ENCODE measurements around the gene UBE2V1. TPM values are rescaled to one million over a fixed set of nuclear protein-coding genes. Genes with fewer than 3 reads are reported as not detected.

The UBE2V1 gene
- total and polyA plus RNA-seq, 2 of the 13 experiments (the other 11 are each of a cell fraction or from before 2014, with no cell fraction given), result 81.3 to 132 TPM

GRCh38 chr20:50115041-50115512 is 2.1 kb upstream of the UBE2V1 start (continued):
- TF ChIP-seq ZBTB2 (CRISPR knock-in tag; IDR thresholded peaks at IDR 0.05; ENCODE audit: low read depth), result no peak
- TF ChIP-seq MZF1 (CRISPR knock-in tag; IDR thresholded peaks at IDR 0.05; ENCODE audit: borderline replicate concordance), result peak; percentile 62; the same call in 1 of the 2 replicates
- no peak for TF ChIP-seq ZSCAN9 (CRISPR knock-in tag; IDR thresholded peaks at IDR 0.05; ENCODE audit: borderline replicate concordance)
- no peak for TF ChIP-seq ZNF766 (CRISPR knock-in tag; IDR thresholded peaks at IDR 0.05; ENCODE audit: borderline replicate concordance)
- no peak for TF ChIP-seq ETS1 (CRISPR knock-in tag; IDR thresholded peaks at IDR 0.05)
- no peak for TF ChIP-seq ZBTB39 (CRISPR knock-in tag; IDR thresholded peaks at IDR 0.05)
- TF ChIP-seq PHF5A (CRISPR knock-in tag; IDR thresholded peaks at IDR 0.05; ENCODE audit: low read depth, unreplicated experiment), result no peak
- TF ChIP-seq IRF2 (CRISPR knock-in tag; IDR thresholded peaks at IDR 0.05), result peak; percentile 13; the same call in 1 of the 2 replicates
- 0 out of 2 replicates have a peak, but pooled peaks have one; percentile 19 for TF ChIP-seq ZNF724P (CRISPR knock-in tag; IDR thresholded peaks at IDR 0.05; ENCODE audit: borderline replicate concordance)
- TF ChIP-seq ZNF383 (CRISPR knock-in tag; IDR thresholded peaks at IDR 0.05; ENCODE audit: borderline replicate concordance), result no peak
- TF ChIP-seq ZNF841 (CRISPR knock-in tag; IDR thresholded peaks at IDR 0.05; ENCODE audit: borderline replicate concordance), result no peak
- TF ChIP-seq ZBTB46 (CRISPR knock-in tag; IDR thresholded peaks at IDR 0.05; ENCODE audit: borderline replicate concordance), result no peak
- TF ChIP-seq TBP (CRISPR knock-in tag; IDR thresholded peaks at IDR 0.05), result 0 out of 2 replicates have a peak, but pooled peaks have one; percentile 20
- peak; percentile 60 for TF ChIP-seq ZEB1 (IDR thresholded peaks at IDR 0.05; ENCODE audit: insufficient replicate concordance, low read depth)
- peak; percentile 2; the same call in 1 of the 2 replicates for TF ChIP-seq HNF1B (CRISPR knock-in tag; IDR thresholded peaks at IDR 0.05)
- no peak for TF ChIP-seq DNMT3B (CRISPR knock-in tag; conservative IDR thresholded peaks at IDR 0.05)
- TF ChIP-seq, protein P1, sequence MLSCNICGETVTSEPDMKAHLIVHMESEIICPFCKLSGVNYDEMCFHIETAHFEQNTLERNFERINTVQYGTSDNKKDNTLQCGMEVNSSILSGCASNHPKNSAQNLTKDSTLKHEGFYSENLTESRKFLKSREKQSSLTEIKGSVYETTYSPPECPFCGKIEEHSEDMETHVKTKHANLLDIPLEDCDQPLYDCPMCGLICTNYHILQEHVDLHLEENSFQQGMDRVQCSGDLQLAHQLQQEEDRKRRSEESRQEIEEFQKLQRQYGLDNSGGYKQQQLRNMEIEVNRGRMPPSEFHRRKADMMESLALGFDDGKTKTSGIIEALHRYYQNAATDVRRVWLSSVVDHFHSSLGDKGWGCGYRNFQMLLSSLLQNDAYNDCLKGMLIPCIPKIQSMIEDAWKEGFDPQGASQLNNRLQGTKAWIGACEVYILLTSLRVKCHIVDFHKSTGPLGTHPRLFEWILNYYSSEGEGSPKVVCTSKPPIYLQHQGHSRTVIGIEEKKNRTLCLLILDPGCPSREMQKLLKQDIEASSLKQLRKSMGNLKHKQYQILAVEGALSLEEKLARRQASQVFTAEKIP (CRISPR knock-in tag; IDR thresholded peaks at IDR 0.05; ENCODE audit: borderline replicate concordance), result no peak
- TF ChIP-seq MED1 (CRISPR knock-in tag; IDR thresholded peaks at IDR 0.05), result no peak
- TF ChIP-seq PCBP1 (IDR thresholded peaks at IDR 0.05; ENCODE audit: borderline replicate concordance, low read depth, low read length), result no peak
- no peak for TF ChIP-seq ZNF7 (CRISPR knock-in tag; IDR thresholded peaks at IDR 0.05)
- no peak for TF ChIP-seq TCF7 (IDR thresholded peaks at IDR 0.05; ENCODE audit: low read depth)
